DND-41 (cell line): Measurements from ENCODE around the gene APPBP2.

Experiments used
- CTCF ChIP-seq: IDR thresholded peaks from 2 replicates; pipeline ENCODE4 v1.5.1; 2012; ENCODE audit warnings: borderline replicate concordance, low read length, moderate library complexity, mild to moderate bottlenecking; ENCODE audit not compliant: poor library complexity, severe bottlenecking; ENCODE audit errors: extremely low read depth
- EZH2 ChIP-seq: IDR thresholded peaks from 3 replicates; pipeline ENCODE4 v1.6.1; 2012; ENCODE audit warnings: borderline replicate concordance, low read depth, mild to moderate bottlenecking, moderate library complexity, low read length, inconsistent platforms; ENCODE audit not compliant: severe bottlenecking

- TF ChIP-seq CTCF (no peak), EZH2 (no peak)
These were observed 15.3 kb downstream of the APPBP2 start for GRCh38 chr17:60510723-60511122.
